HG02840 (cell line): ENCODE data around the gene COL25A1.

Experiments
- ATAC-seq: cut with Tn5 transposase; IDR thresholded peaks from one replicate; pipeline ENCODE4 v1.9.1; 2021; ENCODE audit warnings: mild to moderate bottlenecking, moderate library complexity, moderate number of reproducible peaks; ENCODE audit not compliant: unreplicated experiment, low FRiP score

COL25A1 gene

GRCh38 chr4:109177096-109177810 lies 125.2 kb downstream of the COL25A1 start:
- no peak for ATAC-seq

- no peak for ATAC-seq
These were observed 128.1 kb downstream of the COL25A1 start for GRCh38 chr4:109174224-109174953.

GRCh38 chr4:109172301-109172700 lies 130.2 kb downstream of the COL25A1 start:
- ATAC-seq, result no peak

- ATAC-seq, result no peak
These were observed 131.4 kb downstream of the COL25A1 start for GRCh38 chr4:109171070-109171469.

GRCh38 chr4:109169170-109169569 lies 133.3 kb downstream of the COL25A1 start:
- ATAC-seq, result no peak

GRCh38 chr4:109166586-109166985 lies 135.9 kb downstream of the COL25A1 start:
- ATAC-seq, result no peak

- ATAC-seq, result no peak
These were observed 136.3 kb downstream of the COL25A1 start for GRCh38 chr4:109166126-109166525.

- no peak for ATAC-seq
These were observed 138.4 kb downstream of the COL25A1 start for GRCh38 chr4:109164011-109164410.

GRCh38 chr4:109163493-109163892 lies 139.0 kb downstream of the COL25A1 start:
- no peak for ATAC-seq

- no peak for ATAC-seq
These were observed 139.7 kb downstream of the COL25A1 start for GRCh38 chr4:109162759-109163158.

GRCh38 chr4:109160494-109160893 lies 142.0 kb downstream of the COL25A1 start:
- ATAC-seq, result no peak

GRCh38 chr4:109157696-109158095 lies 144.8 kb downstream of the COL25A1 start:
- no peak for ATAC-seq

GRCh38 chr4:109157205-109157604 lies 145.3 kb downstream of the COL25A1 start:
- ATAC-seq, result no peak

GRCh38 chr4:109156356-109156755 lies 146.1 kb downstream of the COL25A1 start:
- no peak for ATAC-seq

GRCh38 chr4:109155682-109156283 lies 146.7 kb downstream of the COL25A1 start:
- no peak for ATAC-seq

GRCh38 chr4:109155084-109155483 lies 147.4 kb downstream of the COL25A1 start:
- ATAC-seq, result no peak

GRCh38 chr4:109154424-109154823 lies 148.0 kb downstream of the COL25A1 start:
- ATAC-seq, result no peak

- ATAC-seq, result no peak
These were observed 152.6 kb downstream of the COL25A1 start for GRCh38 chr4:109149836-109150235.

GRCh38 chr4:109148577-109149075 lies 153.8 kb downstream of the COL25A1 start:
- ATAC-seq, result no peak

- no peak for ATAC-seq
These were observed 155.3 kb downstream of the COL25A1 start for GRCh38 chr4:109147135-109147534.

- no peak for ATAC-seq
These were observed 156.0 kb downstream of the COL25A1 start for GRCh38 chr4:109146499-109146898.
